ENCODE measurements around the gene WDR26. TPM values are rescaled to one million over a fixed set of nuclear protein-coding genes. Genes with fewer than 3 reads are reported as not detected.

Gene WDR26
- total RNA-seq, 1 donor from 2014 or later: 126 TPM

- DNase-seq (ENCODE audit: low spot score): no peak
- Mint-ChIP-seq H3K9me3 (ENCODE audit: unreplicated experiment) (no peaks in the 10 kb centered on the region), H3K27ac (ENCODE audit: unreplicated experiment) (no peak overlapping the region), H3K27me3 (ENCODE audit: unreplicated experiment) (no peaks in the 10 kb centered on the region), H3K4me3 (ENCODE audit: unreplicated experiment) (no peak overlapping the region), H3K36me3 (ENCODE audit: low read depth, unreplicated experiment) (peaks cover 29% of the 10 kb centered on the region), H3K4me1 (ENCODE audit: unreplicated experiment) (no peaks in the 10 kb centered on the region)
- TF ChIP-seq, protein P1, sequence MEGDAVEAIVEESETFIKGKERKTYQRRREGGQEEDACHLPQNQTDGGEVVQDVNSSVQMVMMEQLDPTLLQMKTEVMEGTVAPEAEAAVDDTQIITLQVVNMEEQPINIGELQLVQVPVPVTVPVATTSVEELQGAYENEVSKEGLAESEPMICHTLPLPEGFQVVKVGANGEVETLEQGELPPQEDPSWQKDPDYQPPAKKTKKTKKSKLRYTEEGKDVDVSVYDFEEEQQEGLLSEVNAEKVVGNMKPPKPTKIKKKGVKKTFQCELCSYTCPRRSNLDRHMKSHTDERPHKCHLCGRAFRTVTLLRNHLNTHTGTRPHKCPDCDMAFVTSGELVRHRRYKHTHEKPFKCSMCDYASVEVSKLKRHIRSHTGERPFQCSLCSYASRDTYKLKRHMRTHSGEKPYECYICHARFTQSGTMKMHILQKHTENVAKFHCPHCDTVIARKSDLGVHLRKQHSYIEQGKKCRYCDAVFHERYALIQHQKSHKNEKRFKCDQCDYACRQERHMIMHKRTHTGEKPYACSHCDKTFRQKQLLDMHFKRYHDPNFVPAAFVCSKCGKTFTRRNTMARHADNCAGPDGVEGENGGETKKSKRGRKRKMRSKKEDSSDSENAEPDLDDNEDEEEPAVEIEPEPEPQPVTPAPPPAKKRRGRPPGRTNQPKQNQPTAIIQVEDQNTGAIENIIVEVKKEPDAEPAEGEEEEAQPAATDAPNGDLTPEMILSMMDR (IDR thresholded peaks at IDR 0.05; ENCODE audit: unreplicated experiment): no peak
Observed at GRCh38 chr1:224408294-224408590, 26.4 kb downstream of the WDR26 start.

- H3K9me3 Mint-ChIP-seq (ENCODE audit: unreplicated experiment): no peaks in the 10 kb centered on the region
- no peak overlapping the region for H3K4me3 Mint-ChIP-seq (ENCODE audit: unreplicated experiment)
- H3K27ac Mint-ChIP-seq (ENCODE audit: unreplicated experiment): no peak overlapping the region
- peaks cover 29% of the 10 kb centered on the region for H3K36me3 Mint-ChIP-seq (ENCODE audit: low read depth, unreplicated experiment)
- DNase-seq (ENCODE audit: low spot score): no peak
- no peaks in the 10 kb centered on the region for H3K4me1 Mint-ChIP-seq (ENCODE audit: unreplicated experiment)
- TF ChIP-seq, protein P1 (IDR thresholded peaks at IDR 0.05; ENCODE audit: unreplicated experiment): no peak
- H3K27me3 Mint-ChIP-seq (ENCODE audit: unreplicated experiment): no peaks in the 10 kb centered on the region
Observed at GRCh38 chr1:224407571-224408293, 26.9 kb downstream of the WDR26 start.

- Mint-ChIP-seq H3K9me3 (ENCODE audit: unreplicated experiment) (no peaks in the 10 kb centered on the region), H3K27ac (ENCODE audit: unreplicated experiment) (peak overlapping the region; percentile 17), H3K36me3 (ENCODE audit: low read depth, unreplicated experiment) (peaks cover 24% of the 10 kb centered on the region), H3K4me1 (ENCODE audit: unreplicated experiment) (no peaks in the 10 kb centered on the region), H3K27me3 (ENCODE audit: unreplicated experiment) (no peaks in the 10 kb centered on the region), H3K4me3 (ENCODE audit: unreplicated experiment) (no peak overlapping the region)
- no peak for DNase-seq (ENCODE audit: low spot score)
- TF ChIP-seq, protein P1 (IDR thresholded peaks at IDR 0.05; ENCODE audit: unreplicated experiment): no peak
Observed at GRCh38 chr1:224406216-224406615, 28.4 kb downstream of the WDR26 start.

GRCh38 chr1:224405604-224405970, 29.0 kb downstream of the WDR26 start:
- H3K4me1 Mint-ChIP-seq (ENCODE audit: unreplicated experiment): no peaks in the 10 kb centered on the region
- no peak for DNase-seq (ENCODE audit: low spot score)
- TF ChIP-seq, protein P1 (IDR thresholded peaks at IDR 0.05; ENCODE audit: unreplicated experiment): no peak
- peaks cover 20% of the 10 kb centered on the region for H3K36me3 Mint-ChIP-seq (ENCODE audit: low read depth, unreplicated experiment)
- no peak overlapping the region for H3K27ac Mint-ChIP-seq (ENCODE audit: unreplicated experiment)
- H3K27me3 Mint-ChIP-seq (ENCODE audit: unreplicated experiment): no peaks in the 10 kb centered on the region
- H3K9me3 Mint-ChIP-seq (ENCODE audit: unreplicated experiment): no peaks in the 10 kb centered on the region
- no peak overlapping the region for H3K4me3 Mint-ChIP-seq (ENCODE audit: unreplicated experiment)

DNA sequence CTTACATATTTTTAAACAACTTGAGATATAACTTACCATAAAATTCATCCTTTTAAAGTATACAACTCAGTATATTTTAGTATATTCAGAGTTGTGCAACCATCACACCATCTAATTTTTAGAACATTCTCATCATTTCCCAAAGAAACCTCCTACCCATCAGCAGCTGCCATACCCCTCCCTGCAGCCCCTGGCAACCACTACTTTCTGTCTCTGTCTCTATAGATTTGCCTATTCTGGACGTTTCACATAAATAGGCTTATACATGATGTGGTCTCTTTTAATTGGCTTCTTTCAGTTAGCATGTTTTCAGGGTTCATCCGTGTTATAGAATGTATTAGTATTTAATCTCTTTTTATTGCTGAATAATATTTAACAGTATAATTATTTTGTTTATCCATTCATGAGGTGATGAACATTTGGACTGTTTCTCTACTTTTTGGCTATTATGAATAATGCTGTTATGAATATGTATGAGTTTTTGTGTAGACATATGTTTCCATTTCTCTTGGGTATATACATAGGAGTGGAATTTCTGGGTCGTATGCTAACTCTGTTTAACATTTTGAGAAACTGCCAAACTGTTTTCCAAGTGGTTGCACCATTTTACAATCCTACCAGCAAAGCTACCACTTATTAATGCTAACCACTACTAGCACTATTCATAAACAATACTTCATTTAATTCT, 29.5 kb downstream of the WDR26 start:
- DNase-seq (ENCODE audit: low spot score): no peak
- Mint-ChIP-seq H3K9me3 (ENCODE audit: unreplicated experiment) (no peaks in the 10 kb centered on the region), H3K27me3 (ENCODE audit: unreplicated experiment) (no peaks in the 10 kb centered on the region), H3K27ac (ENCODE audit: unreplicated experiment) (no peak overlapping the region), H3K4me3 (ENCODE audit: unreplicated experiment) (no peak overlapping the region), H3K4me1 (ENCODE audit: unreplicated experiment) (no peaks in the 10 kb centered on the region), H3K36me3 (ENCODE audit: low read depth, unreplicated experiment) (peaks cover 20% of the 10 kb centered on the region)
- TF ChIP-seq, protein P1 (IDR thresholded peaks at IDR 0.05; ENCODE audit: unreplicated experiment): no peak
